ENCODE results near the gene SLCO1B1. TPM values are rescaled to one million over a fixed set of nuclear protein-coding genes. Genes with fewer than 3 reads are reported as not detected.
"Not testable (repeated sequence)": the region's sequence is repeated elsewhere in the genome, so short reads cannot be mapped to it uniquely, and the experiment has no call there.

Gene SLCO1B1
- total and polyA plus RNA-seq, 7 donors: not detected

DNA sequence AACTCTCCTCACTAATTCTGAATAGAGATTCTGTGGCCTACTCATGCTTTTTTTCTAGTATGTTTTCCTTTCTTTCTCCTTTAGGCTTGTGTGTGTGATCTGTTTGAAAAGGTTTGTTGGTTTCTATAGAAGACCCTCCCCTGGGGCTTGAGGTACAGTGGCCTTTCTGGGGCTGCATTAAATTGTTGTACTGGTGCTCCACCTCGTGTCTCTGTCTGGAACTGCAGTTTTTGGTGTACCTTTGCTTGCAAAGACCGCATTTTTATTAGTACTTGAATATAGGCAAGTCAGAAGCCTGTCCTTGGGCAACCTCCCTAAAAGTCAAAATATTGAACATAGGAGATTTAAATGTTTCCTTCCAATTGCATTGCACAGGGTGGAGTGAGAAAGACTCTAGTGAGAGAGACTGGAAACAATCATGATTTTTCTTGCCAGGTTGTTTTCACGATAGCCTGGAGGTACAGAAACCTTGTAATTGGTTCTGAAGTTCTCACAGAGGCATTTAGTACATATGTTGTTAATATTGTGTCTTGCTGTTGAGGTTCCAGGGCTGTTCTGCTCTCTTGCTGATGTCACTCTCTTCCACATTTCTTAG is 39.0 kb downstream of the SLCO1B1 start:
- DNase-seq: no peak
- Histone ChIP-seq H3K4me3 (no peak overlapping the region), H3K9me3 (no peaks in the 10 kb centered on the region), H3K36me3 (no peaks in the 10 kb centered on the region), H3K27me3 (no peaks in the 10 kb centered on the region), H3K4me1 (no peaks in the 10 kb centered on the region), H3K27ac (no peak overlapping the region)
- no peak for TF ChIP-seq EP300 (IDR thresholded peaks at IDR 0.05)
- TF ChIP-seq, protein P1, sequence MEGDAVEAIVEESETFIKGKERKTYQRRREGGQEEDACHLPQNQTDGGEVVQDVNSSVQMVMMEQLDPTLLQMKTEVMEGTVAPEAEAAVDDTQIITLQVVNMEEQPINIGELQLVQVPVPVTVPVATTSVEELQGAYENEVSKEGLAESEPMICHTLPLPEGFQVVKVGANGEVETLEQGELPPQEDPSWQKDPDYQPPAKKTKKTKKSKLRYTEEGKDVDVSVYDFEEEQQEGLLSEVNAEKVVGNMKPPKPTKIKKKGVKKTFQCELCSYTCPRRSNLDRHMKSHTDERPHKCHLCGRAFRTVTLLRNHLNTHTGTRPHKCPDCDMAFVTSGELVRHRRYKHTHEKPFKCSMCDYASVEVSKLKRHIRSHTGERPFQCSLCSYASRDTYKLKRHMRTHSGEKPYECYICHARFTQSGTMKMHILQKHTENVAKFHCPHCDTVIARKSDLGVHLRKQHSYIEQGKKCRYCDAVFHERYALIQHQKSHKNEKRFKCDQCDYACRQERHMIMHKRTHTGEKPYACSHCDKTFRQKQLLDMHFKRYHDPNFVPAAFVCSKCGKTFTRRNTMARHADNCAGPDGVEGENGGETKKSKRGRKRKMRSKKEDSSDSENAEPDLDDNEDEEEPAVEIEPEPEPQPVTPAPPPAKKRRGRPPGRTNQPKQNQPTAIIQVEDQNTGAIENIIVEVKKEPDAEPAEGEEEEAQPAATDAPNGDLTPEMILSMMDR (IDR thresholded peaks at IDR 0.05): peak in 3 of 4 experiments; percentile 29 to 55 (median 36)
- TF ChIP-seq POLR2AphosphoS5 (IDR thresholded peaks at IDR 0.05): no peak
- intact Hi-C loops (cut with DNase I): no loop called here
- WGBS, 2 donors: 28 to 45% methylated on average over 3 of the region's 3 CpGs

DNA sequence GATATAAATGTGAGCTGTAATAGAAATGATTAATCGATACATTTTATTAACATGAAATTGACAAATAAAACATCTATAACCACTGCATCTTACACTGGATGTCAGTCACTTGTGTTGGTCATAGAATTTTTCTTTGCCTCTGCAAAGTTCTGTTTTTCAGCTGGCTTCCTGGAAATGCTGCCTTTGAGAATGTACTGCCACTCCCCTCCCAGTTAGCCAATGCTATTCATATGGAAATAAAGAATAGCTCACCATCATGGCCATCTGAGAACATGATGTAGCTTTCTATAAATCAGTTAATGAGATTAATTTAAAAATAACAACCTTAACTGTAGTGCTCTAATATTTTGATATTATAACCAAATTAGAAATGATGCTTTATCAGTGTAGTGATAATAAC is 41.1 kb downstream of the SLCO1B1 start:
- no peaks in the 10 kb centered on the region for H3K4me1 ChIP-seq
- 91 to 97% methylated on average over 1 of the region's 1 CpG for WGBS, 2 donors
- no peak overlapping the region for H3K4me3 ChIP-seq
- intact Hi-C loops (cut with DNase I): no loop called here
- no peak overlapping the region for H3K27ac ChIP-seq
- no peaks in the 10 kb centered on the region for H3K9me3 ChIP-seq
- no peaks in the 10 kb centered on the region for H3K36me3 ChIP-seq
- DNase-seq: no peak
- TF ChIP-seq, protein P1 (IDR thresholded peaks at IDR 0.05): no peak
- TF ChIP-seq POLR2AphosphoS5 (IDR thresholded peaks at IDR 0.05): no peak
- no peak for TF ChIP-seq POLR2A (IDR thresholded peaks at IDR 0.05)
- no peak for TF ChIP-seq EP300 (IDR thresholded peaks at IDR 0.05)
- no peaks in the 10 kb centered on the region for H3K27me3 ChIP-seq

DNA sequence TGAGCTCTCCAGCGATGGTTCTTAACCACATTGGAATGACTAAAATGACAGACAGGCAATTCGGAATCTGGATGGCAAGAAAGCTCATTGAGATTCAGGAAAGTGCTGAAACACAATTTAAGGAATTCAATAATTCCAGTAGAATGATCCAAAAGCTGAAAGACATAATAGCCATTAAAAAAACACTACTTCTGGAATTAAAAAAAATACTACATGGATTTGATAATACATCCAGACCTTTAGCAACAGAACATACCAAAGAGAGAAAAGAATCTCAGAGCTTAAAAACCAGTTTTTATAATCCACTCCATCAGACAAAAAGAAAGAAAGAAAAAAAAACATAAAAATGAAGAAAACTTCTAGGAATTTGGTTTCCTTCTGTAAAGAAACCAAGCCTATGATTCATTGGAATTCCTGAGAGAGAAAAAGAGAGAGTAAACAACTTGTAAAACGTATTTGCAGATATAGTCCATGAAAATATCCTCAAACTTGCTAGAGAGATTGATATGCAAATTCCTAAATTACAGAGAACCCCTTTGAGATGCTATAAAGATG is 52.8 kb downstream of the SLCO1B1 start:
- Histone ChIP-seq H3K4me3 (no peak overlapping the region), H3K4me1 (no peaks in the 10 kb centered on the region), H3K27ac (no peak overlapping the region), H3K36me3 (no peaks in the 10 kb centered on the region), H3K9me3 (no peaks in the 10 kb centered on the region), H3K27me3 (no peaks in the 10 kb centered on the region)
- TF ChIP-seq, protein P1 (IDR thresholded peaks at IDR 0.05): no peak
- no peak for TF ChIP-seq POLR2A (IDR thresholded peaks at IDR 0.05)
- TF ChIP-seq EP300 (IDR thresholded peaks at IDR 0.05): no peak
- TF ChIP-seq POLR2AphosphoS5 (IDR thresholded peaks at IDR 0.05): no peak
- WGBS, 2 donors: 50 to 69% methylated on average over 3 of the region's 3 CpGs
- intact Hi-C loops (cut with DNase I): no loop called here
- DNase-seq: no peak

DNA sequence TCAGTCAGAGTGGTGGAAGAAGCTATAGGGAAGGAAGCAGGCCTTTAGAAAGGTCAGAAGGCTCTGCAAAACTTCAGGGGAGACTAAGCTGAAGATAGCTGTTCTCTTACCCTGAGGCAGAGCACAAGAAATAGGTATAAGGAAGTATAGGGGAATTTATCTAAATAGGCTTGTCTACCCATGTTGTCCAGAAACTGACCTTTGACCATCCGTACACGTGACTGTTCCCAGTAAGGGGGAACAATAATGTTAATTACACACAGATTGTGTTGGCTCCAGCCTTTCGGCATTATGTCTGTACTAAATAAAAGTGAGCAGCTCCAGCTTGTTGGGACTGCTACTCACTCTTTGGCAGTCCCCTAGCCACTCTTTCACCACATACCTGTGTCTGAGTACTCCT is 59.0 kb downstream of the SLCO1B1 start:
- 24 to 77% methylated on average over 3 of the region's 3 CpGs for WGBS, 2 donors
- no peak for DNase-seq
- Histone ChIP-seq H3K9me3 (peaks cover 0 to 3% (median 0%) of the 10 kb centered on the region in 4 donors), H3K4me1 (no peaks in the 10 kb centered on the region), H3K36me3 (no peaks in the 10 kb centered on the region), H3K27ac (no peak overlapping the region), H3K4me3 (no peak overlapping the region), H3K27me3 (no peaks in the 10 kb centered on the region)
- intact Hi-C loops (cut with DNase I): no loop called here
- TF ChIP-seq EP300 (IDR thresholded peaks at IDR 0.05): no peak
- TF ChIP-seq POLR2AphosphoS5 (IDR thresholded peaks at IDR 0.05): no peak
- TF ChIP-seq, protein P1 (IDR thresholded peaks at IDR 0.05): no peak
- TF ChIP-seq POLR2A (IDR thresholded peaks at IDR 0.05): no peak

DNA sequence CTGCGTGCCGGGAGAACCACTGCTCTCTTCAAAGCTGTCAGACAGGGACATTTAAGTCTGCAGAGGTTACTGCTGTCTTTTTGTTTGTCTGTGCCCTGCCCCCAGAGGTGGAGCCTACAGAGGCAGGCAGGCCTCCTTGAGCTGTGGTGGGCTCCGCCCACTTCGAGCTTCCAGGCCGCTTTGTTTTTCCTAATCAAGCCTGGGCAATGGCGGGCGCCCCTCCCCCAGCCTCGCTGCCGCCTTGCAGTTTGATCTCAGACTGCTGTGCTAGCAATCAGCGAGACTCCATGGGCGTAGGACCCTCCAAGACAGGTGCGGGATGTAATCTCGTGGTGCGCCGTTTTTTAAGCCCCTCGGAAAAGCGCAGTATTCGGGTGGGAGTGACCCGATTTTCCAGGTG is 83.4 kb downstream of the SLCO1B1 start:
- H3K9me3 ChIP-seq; H3K4me1 ChIP-seq; H3K4me3 ChIP-seq; DNase-seq; H3K27me3 ChIP-seq; H3K36me3 ChIP-seq; H3K27ac ChIP-seq; intact Hi-C loops (cut with DNase I): not testable (repeated sequence)
- 85 to 89% methylated on average over 12 to 19 of the region's 19 CpGs for WGBS, 2 donors
